ENCODE results near the gene CRYAA. TPM values are rescaled to one million over a fixed set of nuclear protein-coding genes. Genes with fewer than 3 reads are reported as not detected.

CRYAA gene
- total RNA-seq, 1 experiment from 2014 or later, result not detected

GRCh38 chr21:43209575-43210453 lies 41.0 kb downstream of the CRYAA start:
- H3K27ac Mint-ChIP-seq (ENCODE audit: low read depth, unreplicated experiment), result peak overlapping the region; percentile 6
- ChIA-PET CTCF (no interaction called here), POLR2A (no interaction called here)
- H3K4me1 Mint-ChIP-seq (ENCODE audit: insufficient read depth, unreplicated experiment), result no peaks in the 10 kb centered on the region
- no peaks in the 10 kb centered on the region for H3K36me3 Mint-ChIP-seq (ENCODE audit: insufficient read depth, unreplicated experiment)
- BruUV-seq (replicated peaks), result no TSS peak
- H3K27me3 Mint-ChIP-seq (ENCODE audit: insufficient read depth, unreplicated experiment), result no peaks in the 10 kb centered on the region
- intact Hi-C loops (cut with micrococcal nuclease), result no loop called here
- H3K4me3 Mint-ChIP-seq (ENCODE audit: unreplicated experiment), result no peak overlapping the region
- H3K9me3 Mint-ChIP-seq (ENCODE audit: unreplicated experiment), result no peaks in the 10 kb centered on the region
- DNase-seq (ENCODE audit: unreplicated experiment), result peak; percentile 82
- no peak for TF ChIP-seq CTCF (IDR thresholded peaks at IDR 0.05; ENCODE audit: unreplicated experiment)

- Mint-ChIP-seq H3K4me3 (ENCODE audit: unreplicated experiment) (no peak overlapping the region), H3K27ac (ENCODE audit: low read depth, unreplicated experiment) (peak overlapping the region; percentile 6), H3K36me3 (ENCODE audit: insufficient read depth, unreplicated experiment) (no peaks in the 10 kb centered on the region), H3K9me3 (ENCODE audit: unreplicated experiment) (no peaks in the 10 kb centered on the region), H3K27me3 (ENCODE audit: insufficient read depth, unreplicated experiment) (no peaks in the 10 kb centered on the region), H3K4me1 (ENCODE audit: insufficient read depth, unreplicated experiment) (no peaks in the 10 kb centered on the region)
- no TSS peak for BruUV-seq (replicated peaks)
- no peak for DNase-seq (ENCODE audit: unreplicated experiment)
- intact Hi-C loops (cut with micrococcal nuclease), result no loop called here
- TF ChIP-seq CTCF (IDR thresholded peaks at IDR 0.05; ENCODE audit: unreplicated experiment), result no peak
- ChIA-PET POLR2A (no interaction called here), CTCF (interaction anchor here (0.7 kb wide), 1 partner anchor 439 kb away, joined by 3 read pairs; no protein-coding TSS in a partner anchor)
Measured at GRCh38 chr21:43210454-43211071, 41.8 kb downstream of the CRYAA start.

GRCh38 chr21:43211072-43211759 lies 42.4 kb downstream of the CRYAA start:
- H3K4me3 Mint-ChIP-seq (ENCODE audit: unreplicated experiment), result no peak overlapping the region
- intact Hi-C loops (cut with micrococcal nuclease), result no loop called here
- no peaks in the 10 kb centered on the region for H3K9me3 Mint-ChIP-seq (ENCODE audit: unreplicated experiment)
- CTCF ChIA-PET, result interaction anchor here (0.7 kb wide), 1 partner anchor 438 kb away, joined by 3 read pairs; no protein-coding TSS in a partner anchor
- BruUV-seq (replicated peaks), result no TSS peak
- no peak for TF ChIP-seq CTCF (IDR thresholded peaks at IDR 0.05; ENCODE audit: unreplicated experiment)
- H3K27me3 Mint-ChIP-seq (ENCODE audit: insufficient read depth, unreplicated experiment), result no peaks in the 10 kb centered on the region
- POLR2A ChIA-PET, result no interaction called here
- no peak for DNase-seq (ENCODE audit: unreplicated experiment)
- no peaks in the 10 kb centered on the region for H3K36me3 Mint-ChIP-seq (ENCODE audit: insufficient read depth, unreplicated experiment)
- H3K4me1 Mint-ChIP-seq (ENCODE audit: insufficient read depth, unreplicated experiment), result no peaks in the 10 kb centered on the region
- H3K27ac Mint-ChIP-seq (ENCODE audit: low read depth, unreplicated experiment), result peak overlapping the region; percentile 6

GRCh38 chr21:43211760-43212115 lies 42.9 kb downstream of the CRYAA start:
- Mint-ChIP-seq H3K27me3 (ENCODE audit: insufficient read depth, unreplicated experiment) (no peaks in the 10 kb centered on the region), H3K4me3 (ENCODE audit: unreplicated experiment) (no peak overlapping the region), H3K4me1 (ENCODE audit: insufficient read depth, unreplicated experiment) (no peaks in the 10 kb centered on the region), H3K36me3 (ENCODE audit: insufficient read depth, unreplicated experiment) (no peaks in the 10 kb centered on the region), H3K27ac (ENCODE audit: low read depth, unreplicated experiment) (no peak overlapping the region), H3K9me3 (ENCODE audit: unreplicated experiment) (no peaks in the 10 kb centered on the region)
- no TSS peak for BruUV-seq (replicated peaks)
- intact Hi-C loops (cut with micrococcal nuclease), result no loop called here
- POLR2A ChIA-PET, result interaction anchor here (0.6 kb wide), 1 partner anchor 161 kb away, joined by 3 read pairs; no protein-coding TSS in a partner anchor
- CTCF ChIA-PET, result no interaction called here
- DNase-seq (ENCODE audit: unreplicated experiment), result no peak
- no peak for TF ChIP-seq CTCF (IDR thresholded peaks at IDR 0.05; ENCODE audit: unreplicated experiment)

All from MCF 10A (cell line).